Activated T-cell treated with anti-CD3 and anti-CD28 coated beads for 24 hours (primary cell): ENCODE measurements around the gene FUT6.

Experiments
- DNase-seq: peaks from one replicate; pipeline ENCODE4 v3.0.0-alpha.2; 2020; ENCODE audit warnings: low read depth

Gene FUT6

GRCh38 chr19:5804516-5805461, 34.7 kb downstream of the FUT6 start, which contains the start of gene NRTN:
Gene NRTN, plus strand, starts transcription at chr19:5805067. Its CDS starts 19,099 bp downstream, at chr19:5824166.
- peak; percentile 27 for DNase-seq

DNA sequence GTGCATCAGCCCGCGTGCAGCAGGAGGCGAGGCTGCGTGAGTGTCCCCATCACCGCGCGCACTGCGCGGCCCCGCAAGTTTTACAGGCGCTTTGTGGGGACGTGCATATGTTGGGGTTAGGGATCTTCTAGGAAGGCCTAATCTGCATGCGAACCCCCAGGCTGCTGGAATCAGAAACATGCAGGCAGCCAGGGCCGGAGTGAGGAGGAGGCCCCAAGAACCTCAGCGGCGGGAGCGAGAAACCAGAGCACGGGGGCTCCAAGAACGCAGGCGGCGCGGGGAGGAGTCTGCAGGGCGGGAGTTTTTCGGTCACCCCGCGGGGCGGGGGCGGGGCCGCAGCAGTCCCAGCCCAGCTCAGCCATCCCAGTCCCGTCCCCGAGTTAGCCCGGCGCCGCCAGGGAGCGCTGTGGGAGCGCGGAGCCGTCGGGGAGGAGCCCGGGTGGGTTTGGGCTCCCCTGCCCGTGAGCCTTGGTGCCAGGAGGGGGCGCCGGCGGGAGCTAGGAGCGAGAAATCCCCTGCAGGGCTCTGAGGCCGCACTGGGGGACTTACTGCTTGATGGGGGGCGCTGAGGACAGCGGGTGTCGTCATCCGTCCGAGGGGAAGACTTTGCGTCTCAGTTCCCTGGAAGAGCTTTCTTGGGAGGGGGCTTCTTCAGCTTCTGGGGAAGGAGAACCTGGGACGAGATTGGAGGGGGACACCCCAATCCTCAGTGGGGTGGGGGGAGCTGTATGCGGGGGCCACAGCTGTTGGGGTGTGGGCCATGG, 35.6 kb downstream of the FUT6 start:
- peak; percentile 93 for DNase-seq

DNA sequence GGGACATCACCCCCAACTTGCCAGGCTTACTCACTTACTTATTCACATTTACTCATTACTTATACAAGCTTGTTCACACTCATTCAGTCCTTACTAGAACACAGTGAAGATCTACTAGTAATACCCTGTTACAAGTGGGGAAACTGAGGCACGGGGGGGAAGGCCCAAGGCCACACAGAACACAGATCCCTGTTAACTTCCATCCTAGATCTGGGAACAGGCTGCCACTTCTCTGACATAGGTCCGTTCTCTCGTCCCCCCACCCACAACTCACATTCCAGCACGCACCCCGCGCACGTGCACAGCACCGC, 36.1 kb downstream of the FUT6 start:
- DNase-seq = no peak

DNA sequence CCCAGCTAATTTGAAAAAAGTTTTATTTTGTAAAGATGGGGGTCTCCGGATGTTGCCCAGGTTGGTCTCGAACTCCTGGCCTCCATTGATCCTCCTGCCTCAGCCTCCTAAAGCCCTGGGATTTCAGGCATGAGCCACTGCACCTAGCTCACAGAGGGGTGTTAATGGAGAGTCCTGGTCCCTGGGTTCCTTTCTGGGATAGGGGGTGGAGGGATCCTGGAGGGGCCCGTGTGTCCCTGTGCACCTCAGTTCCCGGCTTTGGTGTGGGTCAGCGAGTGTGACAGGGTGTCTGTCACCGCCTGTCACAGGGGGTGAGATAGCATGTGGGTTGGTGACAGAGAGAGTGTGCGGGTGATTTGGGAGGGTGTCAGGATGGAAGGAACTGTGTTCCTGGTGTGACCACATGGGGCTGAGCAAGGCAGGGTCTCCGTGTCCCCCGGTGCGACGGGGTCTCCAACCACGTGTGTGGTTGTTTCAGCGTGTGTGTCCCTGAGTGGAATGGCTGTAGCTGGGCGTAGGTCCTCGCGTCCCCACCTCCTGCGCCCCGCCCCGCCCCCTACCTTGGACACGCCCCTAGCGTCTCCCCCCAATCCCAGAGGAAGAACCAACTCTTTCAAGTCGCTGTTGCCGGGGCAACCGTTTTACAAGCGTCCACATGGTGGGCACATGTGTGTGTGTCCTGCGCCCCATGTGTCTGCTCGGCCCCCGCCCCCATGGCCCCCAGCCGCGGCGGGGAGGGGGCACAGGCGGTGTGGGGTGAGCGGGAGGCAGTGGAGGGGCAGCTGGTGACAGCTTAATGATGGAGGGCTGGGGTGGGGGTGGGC, 37.5 kb downstream of the FUT6 start:
- DNase-seq = no peak

- DNase-seq = no peak
These were observed 38.9 kb downstream of the FUT6 start for GRCh38 chr19:5800361-5801270.

DNA sequence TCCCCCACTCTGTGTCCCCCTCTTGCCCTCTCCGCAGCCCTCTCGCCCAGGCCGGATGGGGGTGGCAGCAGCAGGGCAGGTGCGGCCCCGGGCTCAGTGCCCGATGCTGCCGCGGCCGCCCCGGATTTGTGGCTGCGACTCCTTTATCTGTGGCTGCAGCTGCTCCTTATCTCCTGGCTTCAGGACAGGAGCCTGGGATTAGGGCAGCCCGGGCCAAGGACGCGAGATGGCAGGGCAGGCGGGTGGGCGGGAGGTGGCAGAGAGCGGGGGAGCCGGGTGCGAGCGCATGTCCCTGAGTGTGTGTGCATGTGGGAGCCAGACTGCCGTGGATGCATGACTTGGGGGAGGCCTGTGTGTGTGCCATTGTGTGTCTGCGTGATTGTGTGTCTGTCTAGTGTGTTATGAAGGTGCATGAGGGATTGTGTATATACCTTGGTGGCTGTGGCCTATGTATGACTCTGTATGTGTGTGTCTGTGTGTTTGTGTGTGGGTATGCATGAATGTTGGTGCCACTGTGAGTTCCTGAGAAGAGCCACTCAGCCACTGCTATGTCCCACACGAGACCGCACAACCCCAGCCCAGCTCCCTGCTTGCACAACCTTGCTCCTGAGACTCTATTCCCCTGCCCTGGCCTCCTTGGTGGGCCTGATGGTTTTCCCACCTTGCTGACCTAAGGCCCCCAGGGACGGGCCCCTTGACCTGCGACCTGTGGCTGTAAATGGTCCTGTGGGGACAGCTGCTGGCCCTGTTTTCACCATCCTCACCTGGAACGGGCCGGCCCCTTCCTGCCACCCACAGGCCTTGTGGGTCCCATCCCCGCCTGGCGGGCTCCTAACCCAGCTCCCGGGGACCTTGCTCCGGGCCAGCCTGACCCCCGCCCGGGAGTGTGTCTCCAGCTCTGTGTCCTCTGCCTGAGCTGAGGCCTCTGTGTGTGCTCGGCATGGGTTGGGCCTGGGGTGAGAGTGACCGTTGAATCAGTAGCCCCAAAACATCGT, 40.0 kb downstream of the FUT6 start:
- DNase-seq = no peak

- no peak for DNase-seq
These were observed 41.3 kb downstream of the FUT6 start for GRCh38 chr19:5798244-5798643.

DNA sequence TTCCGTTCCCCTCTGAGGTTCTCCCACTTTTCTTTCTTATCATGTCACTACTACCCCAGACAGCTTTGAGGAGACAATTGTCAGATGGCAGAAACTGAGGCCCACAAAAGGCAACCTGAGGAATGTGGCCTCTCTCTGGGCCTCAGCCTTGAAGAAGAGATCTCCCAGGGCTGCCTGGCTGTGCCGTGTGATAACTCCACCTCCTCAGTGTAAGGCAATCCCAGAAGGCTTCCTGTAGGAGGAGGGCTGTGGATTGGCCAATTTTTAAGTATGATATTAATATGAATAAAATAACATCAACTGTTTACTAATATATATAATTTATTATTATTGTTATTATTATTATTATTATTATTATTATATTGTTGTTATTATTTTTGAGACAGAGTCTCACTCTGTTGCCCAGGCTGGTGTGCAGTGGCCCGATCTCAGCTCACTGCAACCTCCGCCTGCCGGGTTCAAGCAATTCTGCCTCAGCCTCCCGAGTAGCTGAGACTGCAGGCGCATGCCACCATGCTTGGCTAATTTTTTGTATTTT, 44.1 kb downstream of the FUT6 start:
- no peak for DNase-seq

DNA sequence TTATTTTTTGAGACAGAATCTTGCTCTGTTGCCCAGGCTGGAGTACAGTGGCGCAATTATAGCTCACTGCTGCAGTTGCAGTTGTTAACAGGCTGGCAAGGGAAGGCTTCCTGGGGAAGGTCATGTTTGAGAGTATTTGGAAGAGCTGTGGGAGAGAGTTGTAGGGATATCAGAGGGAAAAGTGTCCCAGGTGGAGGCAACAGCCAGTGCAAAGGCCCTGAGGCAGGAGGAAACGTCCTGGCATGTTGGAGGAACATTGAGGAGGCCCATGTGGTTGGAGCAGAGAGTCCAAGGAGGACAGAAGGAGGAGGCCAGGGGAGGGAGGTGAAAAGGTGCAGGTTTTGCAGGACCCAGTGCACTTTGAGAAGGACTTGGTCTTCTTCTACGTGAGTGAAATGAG, 46.3 kb downstream of the FUT6 start:
- no peak for DNase-seq

DNA sequence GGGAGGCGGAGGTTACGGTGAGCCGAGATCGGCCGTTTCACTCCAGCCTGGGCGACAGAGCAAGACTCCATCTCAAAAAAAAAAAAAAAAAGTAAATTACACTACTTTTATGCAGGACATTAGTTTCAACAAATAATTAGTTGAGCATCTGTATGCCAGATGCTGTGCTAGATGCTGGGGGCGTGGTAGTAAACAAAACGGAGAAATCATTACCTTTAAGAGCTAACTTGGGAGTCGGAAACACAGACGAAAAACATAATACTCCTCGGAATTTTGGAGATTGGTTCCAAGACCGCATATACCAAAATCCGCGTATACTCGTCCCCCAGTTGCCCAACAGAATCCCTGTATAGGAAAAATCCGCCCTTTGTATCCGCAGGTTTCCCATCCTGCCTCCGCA, 47.3 kb downstream of the FUT6 start:
- no peak for DNase-seq

- DNase-seq = peak; percentile 93
These were observed 48.7 kb downstream of the FUT6 start, which contains the start of gene DUS3L for GRCh38 chr19:5790559-5791520. Gene DUS3L, minus strand, starts transcription at chr19:5791163. Its CDS starts 22 bp downstream, at chr19:5791141.

GRCh38 chr19:5789886-5790558, 49.5 kb downstream of the FUT6 start:
- no peak for DNase-seq

- DNase-seq = no peak
These were observed 50.1 kb downstream of the FUT6 start for GRCh38 chr19:5789351-5789761.

- no peak for DNase-seq
These were observed 51.1 kb downstream of the FUT6 start for GRCh38 chr19:5788422-5788821.

GRCh38 chr19:5787409-5788182, 51.9 kb downstream of the FUT6 start:
- no peak for DNase-seq

GRCh38 chr19:5786593-5787408, 52.7 kb downstream of the FUT6 start:
- DNase-seq = no peak
